ENCODE data around the gene PARP1.

Gene PARP1

DNA sequence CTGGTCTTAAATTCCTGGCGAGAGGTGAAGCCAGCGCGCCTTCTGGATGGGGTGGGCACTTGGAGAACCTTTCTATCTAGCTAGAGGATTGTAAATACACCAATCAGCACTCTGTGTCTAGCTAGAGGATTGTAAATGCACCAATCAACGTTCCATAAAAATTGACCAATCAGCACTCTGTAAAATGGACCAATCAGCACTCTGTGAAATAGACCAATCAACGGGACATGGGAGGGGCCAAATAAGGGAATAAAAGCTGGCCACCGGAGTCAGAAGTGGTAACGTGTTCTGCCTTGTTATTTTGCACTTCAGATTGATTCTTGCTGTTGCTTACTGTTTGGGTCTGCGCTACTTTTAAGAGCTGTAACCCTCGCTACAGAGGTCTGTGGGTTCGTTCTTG, 87.0 kb downstream of the PARP1 start:
- Histone ChIP-seq H3K9me3 (ENCODE audit: severe bottlenecking) (no peaks in the 10 kb centered on the region), H3K4me3 (ENCODE audit: severe bottlenecking) (no peak overlapping the region), H3K36me3 (ENCODE audit: low read depth) (no peaks in the 10 kb centered on the region), H3K4me1 (ENCODE audit: insufficient read depth, poor library complexity, severe bottlenecking) (no peaks in the 10 kb centered on the region), H3K27ac (ENCODE audit: poor library complexity, severe bottlenecking) (no peak overlapping the region), H3K27me3 (ENCODE audit: insufficient read depth, poor library complexity, severe bottlenecking) (no peaks in the 10 kb centered on the region)
- DNase-seq (ENCODE audit: low spot score), result no peak
- TF ChIP-seq, protein P1, sequence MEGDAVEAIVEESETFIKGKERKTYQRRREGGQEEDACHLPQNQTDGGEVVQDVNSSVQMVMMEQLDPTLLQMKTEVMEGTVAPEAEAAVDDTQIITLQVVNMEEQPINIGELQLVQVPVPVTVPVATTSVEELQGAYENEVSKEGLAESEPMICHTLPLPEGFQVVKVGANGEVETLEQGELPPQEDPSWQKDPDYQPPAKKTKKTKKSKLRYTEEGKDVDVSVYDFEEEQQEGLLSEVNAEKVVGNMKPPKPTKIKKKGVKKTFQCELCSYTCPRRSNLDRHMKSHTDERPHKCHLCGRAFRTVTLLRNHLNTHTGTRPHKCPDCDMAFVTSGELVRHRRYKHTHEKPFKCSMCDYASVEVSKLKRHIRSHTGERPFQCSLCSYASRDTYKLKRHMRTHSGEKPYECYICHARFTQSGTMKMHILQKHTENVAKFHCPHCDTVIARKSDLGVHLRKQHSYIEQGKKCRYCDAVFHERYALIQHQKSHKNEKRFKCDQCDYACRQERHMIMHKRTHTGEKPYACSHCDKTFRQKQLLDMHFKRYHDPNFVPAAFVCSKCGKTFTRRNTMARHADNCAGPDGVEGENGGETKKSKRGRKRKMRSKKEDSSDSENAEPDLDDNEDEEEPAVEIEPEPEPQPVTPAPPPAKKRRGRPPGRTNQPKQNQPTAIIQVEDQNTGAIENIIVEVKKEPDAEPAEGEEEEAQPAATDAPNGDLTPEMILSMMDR (IDR thresholded peaks at IDR 0.05; ENCODE audit: poor library complexity, severe bottlenecking), result no peak
- ATAC-seq (ENCODE audit: low read depth), result no peak

DNA sequence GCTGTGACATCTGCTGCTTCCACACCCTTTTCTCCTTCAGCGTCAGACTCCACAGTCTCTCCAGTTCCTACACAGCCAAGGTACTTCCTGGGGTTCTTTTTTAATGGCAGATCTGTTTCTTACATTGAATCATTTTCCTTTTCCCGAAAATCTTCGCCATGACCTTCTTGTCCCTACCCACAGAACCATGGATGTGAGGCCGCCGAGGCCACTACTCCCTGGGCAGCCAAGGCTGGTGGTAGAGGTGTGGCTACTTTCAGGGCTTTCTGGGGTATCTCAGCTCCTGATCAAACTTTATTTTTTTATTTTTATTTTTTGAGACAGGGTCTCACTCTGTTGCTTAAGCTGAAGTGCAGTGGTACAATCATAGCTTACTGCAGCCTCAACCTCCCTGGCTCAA, 89.4 kb downstream of the PARP1 start:
- TF ChIP-seq, protein P1 (IDR thresholded peaks at IDR 0.05; ENCODE audit: poor library complexity, severe bottlenecking), result no peak
- DNase-seq (ENCODE audit: low spot score), result no peak
- H3K27me3 ChIP-seq (ENCODE audit: insufficient read depth, poor library complexity, severe bottlenecking), result no peaks in the 10 kb centered on the region

DNA sequence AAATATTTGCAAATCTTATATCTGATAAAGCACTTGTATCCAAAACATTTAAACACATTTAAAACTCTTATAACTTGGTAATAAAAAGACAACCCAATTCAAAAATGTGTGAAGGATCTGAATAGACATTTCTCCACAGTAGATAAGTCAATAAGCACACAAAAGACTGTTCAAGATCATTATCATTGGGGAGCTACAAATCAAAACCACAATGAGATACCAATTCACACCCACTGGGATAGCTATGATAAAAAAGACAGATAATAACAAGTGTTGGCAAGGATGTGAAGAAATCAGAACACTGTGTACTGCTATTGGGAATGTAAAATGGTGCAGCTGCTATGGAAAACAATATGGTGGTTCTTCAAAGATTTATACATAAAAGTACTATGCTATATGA, 93.8 kb downstream of the PARP1 start:
- TF ChIP-seq, protein P1 (IDR thresholded peaks at IDR 0.05; ENCODE audit: poor library complexity, severe bottlenecking), result no peak
- peaks cover 6% of the 10 kb centered on the region for H3K4me1 ChIP-seq (ENCODE audit: insufficient read depth, poor library complexity, severe bottlenecking)
- H3K9me3 ChIP-seq (ENCODE audit: severe bottlenecking), result no peaks in the 10 kb centered on the region
- DNase-seq (ENCODE audit: low spot score) (no peak), ATAC-seq (ENCODE audit: low read depth) (no peak)
- H3K27me3 ChIP-seq (ENCODE audit: insufficient read depth, poor library complexity, severe bottlenecking), result no peaks in the 10 kb centered on the region
- no peak overlapping the region for H3K27ac ChIP-seq (ENCODE audit: poor library complexity, severe bottlenecking)
- H3K36me3 ChIP-seq (ENCODE audit: low read depth), result no peaks in the 10 kb centered on the region
- no peak overlapping the region for H3K4me3 ChIP-seq (ENCODE audit: severe bottlenecking)

More for the DNA sequence above, 89.4 kb downstream of the PARP1 start:
- Histone ChIP-seq H3K4me3 (ENCODE audit: severe bottlenecking) (no peak overlapping the region), H3K4me1 (ENCODE audit: insufficient read depth, poor library complexity, severe bottlenecking) (no peaks in the 10 kb centered on the region), H3K36me3 (ENCODE audit: low read depth) (no peaks in the 10 kb centered on the region), H3K9me3 (ENCODE audit: severe bottlenecking) (no peaks in the 10 kb centered on the region), H3K27ac (ENCODE audit: poor library complexity, severe bottlenecking) (no peak overlapping the region)
- ATAC-seq (ENCODE audit: low read depth), result no peak

DNA sequence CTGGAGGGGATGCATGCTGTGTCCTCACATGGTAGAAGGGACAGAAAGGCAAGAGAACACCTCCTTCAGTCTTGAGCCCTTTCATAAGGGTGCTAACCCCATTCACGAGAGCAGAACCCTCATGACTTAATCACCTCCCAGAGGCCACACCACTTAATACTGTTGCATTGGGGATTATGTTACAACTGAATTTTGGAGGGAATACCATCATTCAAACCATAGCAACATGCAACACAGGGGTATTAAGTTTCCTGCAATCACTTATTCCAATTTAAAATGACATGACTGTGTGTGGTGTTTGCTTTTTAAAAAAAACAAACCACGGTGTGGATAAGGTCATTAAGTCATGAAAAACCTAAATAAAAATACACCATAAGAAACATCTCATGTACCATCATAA, 95.8 kb downstream of the PARP1 start:
- ATAC-seq (ENCODE audit: low read depth), result no peak
- no peak overlapping the region for H3K4me3 ChIP-seq (ENCODE audit: severe bottlenecking)
- no peak overlapping the region for H3K27ac ChIP-seq (ENCODE audit: poor library complexity, severe bottlenecking)
- H3K4me1 ChIP-seq (ENCODE audit: insufficient read depth, poor library complexity, severe bottlenecking), result peaks cover 6% of the 10 kb centered on the region
- no peak for DNase-seq (ENCODE audit: low spot score)
- H3K9me3 ChIP-seq (ENCODE audit: severe bottlenecking), result no peaks in the 10 kb centered on the region
- no peaks in the 10 kb centered on the region for H3K27me3 ChIP-seq (ENCODE audit: insufficient read depth, poor library complexity, severe bottlenecking)
- no peaks in the 10 kb centered on the region for H3K36me3 ChIP-seq (ENCODE audit: low read depth)
- TF ChIP-seq, protein P1 (IDR thresholded peaks at IDR 0.05; ENCODE audit: poor library complexity, severe bottlenecking), result no peak

DNA sequence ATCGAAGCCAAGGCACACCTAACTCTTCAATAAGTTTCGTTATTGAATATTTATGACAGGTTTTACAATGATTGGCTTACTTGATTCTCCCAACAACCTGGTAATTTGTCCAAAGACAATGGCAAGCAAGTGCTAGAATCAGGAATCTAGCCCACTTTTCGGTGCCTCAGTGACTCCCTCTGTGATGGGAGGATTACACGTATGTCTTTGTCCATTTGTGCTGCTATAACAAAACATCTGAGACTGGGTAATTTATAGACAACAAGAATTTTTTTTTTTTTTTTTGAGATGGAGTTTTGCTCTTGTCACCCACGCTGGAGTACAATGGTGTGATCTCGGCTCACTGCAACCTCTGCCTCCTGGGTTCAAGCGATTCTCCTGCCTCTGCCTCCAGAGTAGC, 96.5 kb downstream of the PARP1 start:
- H3K27me3 ChIP-seq (ENCODE audit: insufficient read depth, poor library complexity, severe bottlenecking), result no peaks in the 10 kb centered on the region
- H3K4me1 ChIP-seq (ENCODE audit: insufficient read depth, poor library complexity, severe bottlenecking), result peaks cover 6% of the 10 kb centered on the region
- no peak overlapping the region for H3K27ac ChIP-seq (ENCODE audit: poor library complexity, severe bottlenecking)
- TF ChIP-seq, protein P1 (IDR thresholded peaks at IDR 0.05; ENCODE audit: poor library complexity, severe bottlenecking), result no peak
- no peak overlapping the region for H3K4me3 ChIP-seq (ENCODE audit: severe bottlenecking)
- H3K9me3 ChIP-seq (ENCODE audit: severe bottlenecking), result no peaks in the 10 kb centered on the region
- no peak for DNase-seq (ENCODE audit: low spot score)
- H3K36me3 ChIP-seq (ENCODE audit: low read depth), result no peaks in the 10 kb centered on the region
- no peak for ATAC-seq (ENCODE audit: low read depth)
